ENCODE results near the gene RBM17.

The RBM17 gene

GRCh38 chr10:6052247-6053221, 36.3 kb upstream of the RBM17 start:
- no peak overlapping the region for H3K27ac ChIP-seq
- TF ChIP-seq, protein P1, sequence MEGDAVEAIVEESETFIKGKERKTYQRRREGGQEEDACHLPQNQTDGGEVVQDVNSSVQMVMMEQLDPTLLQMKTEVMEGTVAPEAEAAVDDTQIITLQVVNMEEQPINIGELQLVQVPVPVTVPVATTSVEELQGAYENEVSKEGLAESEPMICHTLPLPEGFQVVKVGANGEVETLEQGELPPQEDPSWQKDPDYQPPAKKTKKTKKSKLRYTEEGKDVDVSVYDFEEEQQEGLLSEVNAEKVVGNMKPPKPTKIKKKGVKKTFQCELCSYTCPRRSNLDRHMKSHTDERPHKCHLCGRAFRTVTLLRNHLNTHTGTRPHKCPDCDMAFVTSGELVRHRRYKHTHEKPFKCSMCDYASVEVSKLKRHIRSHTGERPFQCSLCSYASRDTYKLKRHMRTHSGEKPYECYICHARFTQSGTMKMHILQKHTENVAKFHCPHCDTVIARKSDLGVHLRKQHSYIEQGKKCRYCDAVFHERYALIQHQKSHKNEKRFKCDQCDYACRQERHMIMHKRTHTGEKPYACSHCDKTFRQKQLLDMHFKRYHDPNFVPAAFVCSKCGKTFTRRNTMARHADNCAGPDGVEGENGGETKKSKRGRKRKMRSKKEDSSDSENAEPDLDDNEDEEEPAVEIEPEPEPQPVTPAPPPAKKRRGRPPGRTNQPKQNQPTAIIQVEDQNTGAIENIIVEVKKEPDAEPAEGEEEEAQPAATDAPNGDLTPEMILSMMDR (conservative IDR thresholded peaks at IDR 0.05), result no peak

GRCh38 chr10:6053303-6053702, 35.5 kb upstream of the RBM17 start:
- H3K27ac ChIP-seq, result no peak overlapping the region
- TF ChIP-seq, protein P1 (conservative IDR thresholded peaks at IDR 0.05), result no peak

DNA sequence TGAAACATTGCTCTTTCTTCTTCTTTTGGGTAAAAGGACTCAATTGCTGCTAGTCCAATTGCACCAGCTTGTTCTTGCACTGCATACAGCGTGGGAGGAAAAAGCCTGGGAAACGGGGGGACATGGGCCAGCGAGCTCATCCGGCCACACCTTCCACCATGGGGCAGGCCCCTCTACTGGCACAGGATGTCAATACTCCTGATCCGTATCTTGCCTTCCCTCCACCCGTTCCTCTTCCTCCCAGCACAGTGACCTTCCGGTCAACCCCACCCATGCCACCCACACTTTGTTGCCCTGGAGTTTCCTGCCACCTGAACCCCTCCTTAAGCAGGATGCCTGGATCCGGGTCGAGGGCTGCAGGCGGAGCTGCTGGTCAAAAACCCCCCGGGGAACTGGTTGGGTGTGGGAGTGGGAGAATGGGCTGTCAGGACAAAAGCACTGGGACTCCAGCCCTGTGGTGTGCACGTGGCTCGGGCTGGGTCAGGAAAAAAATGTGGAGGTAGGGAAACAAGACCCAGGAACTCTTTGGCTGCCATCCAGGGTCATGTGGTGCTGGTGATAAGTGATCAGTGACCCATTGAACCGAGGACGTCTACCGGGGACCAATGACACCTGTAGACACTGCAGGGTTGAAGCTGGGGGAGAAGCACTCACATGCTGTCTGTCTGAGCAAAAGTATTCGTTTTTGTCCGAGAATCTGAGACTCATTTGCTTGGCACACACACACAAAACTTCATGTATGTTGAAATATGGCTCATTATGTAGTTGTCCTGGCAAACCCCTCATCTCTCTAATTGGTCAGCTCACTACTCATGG, 34.8 kb upstream of the RBM17 start:
- TF ChIP-seq, protein P1 (conservative IDR thresholded peaks at IDR 0.05), result no peak
- H3K27ac ChIP-seq, result no peak overlapping the region

- TF ChIP-seq, protein P1 (conservative IDR thresholded peaks at IDR 0.05), result no peak
- H3K27ac ChIP-seq, result no peak overlapping the region
Observed at GRCh38 chr10:6054884-6055283, 34.0 kb upstream of the RBM17 start.

GRCh38 chr10:6055929-6056328, 32.9 kb upstream of the RBM17 start:
- TF ChIP-seq, protein P1 (conservative IDR thresholded peaks at IDR 0.05), result no peak
- H3K27ac ChIP-seq, result no peak overlapping the region

DNA sequence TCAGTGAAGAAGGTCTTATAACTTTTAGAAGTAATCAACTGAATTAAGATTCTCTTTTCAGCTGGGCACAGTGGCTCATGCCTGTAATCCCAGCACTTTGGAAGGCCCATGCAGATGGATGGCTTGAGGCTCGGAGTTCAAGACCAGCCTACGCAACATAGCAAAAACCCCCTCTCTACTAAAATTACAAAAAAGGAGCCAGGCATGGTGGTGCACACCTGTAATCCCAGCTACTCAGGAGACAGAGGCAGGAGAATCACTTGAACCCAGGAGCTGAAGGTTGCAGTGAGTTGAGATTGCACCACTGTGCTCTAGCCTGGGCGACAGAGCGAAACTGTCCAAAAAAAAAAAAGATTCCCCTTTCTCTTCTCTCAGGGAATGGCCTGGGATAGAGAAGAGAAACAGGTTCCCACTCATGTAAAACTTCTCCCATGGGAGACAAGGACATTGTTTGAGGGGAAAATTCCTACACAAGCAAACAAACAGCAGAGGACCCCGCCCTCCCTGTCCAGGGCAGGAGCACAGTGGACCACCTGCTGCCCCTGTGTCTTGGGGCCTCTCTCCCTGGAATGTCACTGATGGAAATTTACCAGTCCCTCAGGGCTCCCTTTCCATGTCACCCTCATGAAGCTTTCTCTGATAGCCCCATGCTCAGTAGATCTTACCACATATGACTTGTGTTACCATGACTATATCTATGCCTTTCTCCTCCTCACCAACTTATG, 32.3 kb upstream of the RBM17 start:
- no peak overlapping the region for H3K27ac ChIP-seq
- TF ChIP-seq, protein P1 (conservative IDR thresholded peaks at IDR 0.05), result no peak
